Measurements from ENCODE around the gene CLDN16.

Gene CLDN16

GRCh38 chr3:190387578-190388213 lies at the start of gene CLDN16:
TSS of gene CLDN16 (plus strand) at chr3:190388163. CDS start at chr3:190388330, 167 bp downstream.
- DNase-seq, result no peak

- no peak for DNase-seq
Observed at GRCh38 chr3:190338717-190339116, 49.2 kb upstream of the CLDN16 start.

- DNase-seq, result no peak
Observed at GRCh38 chr3:190339130-190339529, 48.8 kb upstream of the CLDN16 start.

GRCh38 chr3:190340071-190340470 lies 47.9 kb upstream of the CLDN16 start:
- DNase-seq, result no peak

GRCh38 chr3:190345027-190345821 lies 42.7 kb upstream of the CLDN16 start:
- peak; percentile 70 for DNase-seq

- DNase-seq, result no peak
Observed at GRCh38 chr3:190345878-190346277, 42.1 kb upstream of the CLDN16 start.

- no peak for DNase-seq
Observed at GRCh38 chr3:190346541-190346940, 41.4 kb upstream of the CLDN16 start.

- no peak for DNase-seq
Observed at GRCh38 chr3:190352861-190353457, 35.0 kb upstream of the CLDN16 start.

GRCh38 chr3:190356246-190356645 lies 31.7 kb upstream of the CLDN16 start:
- no peak for DNase-seq

GRCh38 chr3:190357468-190357867 lies 30.5 kb upstream of the CLDN16 start:
- no peak for DNase-seq

GRCh38 chr3:190359813-190360212 lies 28.1 kb upstream of the CLDN16 start:
- no peak for DNase-seq

GRCh38 chr3:190360228-190360627 lies 27.7 kb upstream of the CLDN16 start:
- no peak for DNase-seq

- no peak for DNase-seq
Observed at GRCh38 chr3:190361791-190362190, 26.2 kb upstream of the CLDN16 start.

GRCh38 chr3:190362258-190362657 lies 25.7 kb upstream of the CLDN16 start:
- no peak for DNase-seq

- no peak for DNase-seq
Observed at GRCh38 chr3:190366133-190366532, 21.8 kb upstream of the CLDN16 start.

- no peak for DNase-seq
Observed at GRCh38 chr3:190368881-190369280, 19.1 kb upstream of the CLDN16 start.

- no peak for DNase-seq
Observed at GRCh38 chr3:190369668-190370295, 18.2 kb upstream of the CLDN16 start.

GRCh38 chr3:190370369-190370768 lies 17.6 kb upstream of the CLDN16 start:
- no peak for DNase-seq

- no peak for DNase-seq
Observed at GRCh38 chr3:190371152-190371551, 16.8 kb upstream of the CLDN16 start.

- no peak for DNase-seq
Observed at GRCh38 chr3:190375246-190375645, 12.7 kb upstream of the CLDN16 start.

GRCh38 chr3:190375671-190376070 lies 12.3 kb upstream of the CLDN16 start:
- no peak for DNase-seq

GRCh38 chr3:190378240-190378891 lies 9.6 kb upstream of the CLDN16 start:
- no peak for DNase-seq

- DNase-seq, result no peak
Observed at GRCh38 chr3:190380184-190380583, 7.8 kb upstream of the CLDN16 start.

Measured in amniotic stem cell (primary cell).